Astrocyte of the cerebellum (primary cell): ENCODE measurements around the gene LYST.
"Not testable (repeated sequence)": the region's sequence is repeated elsewhere in the genome, so short reads cannot be mapped to it uniquely, and the experiment has no call there.

ENCODE experiments used
- DNase-seq: peaks from one replicate; pipeline ENCODE4 v3.0.0-alpha.2; 2011; ENCODE audit warnings: low read depth
- H3K4me3 ChIP-seq: 2 replicates; pipeline ENCODE4 v1.5.1; 2011; ENCODE audit warnings: mild to moderate bottlenecking, low read depth, low read length, moderate library complexity
- CTCF ChIP-seq: IDR thresholded peaks from 2 replicates; pipeline ENCODE4 v1.5.1; 2012; ENCODE audit warnings: low read length, low read depth, moderate library complexity, mild to moderate bottlenecking; ENCODE audit errors: missing control alignments
- in situ Hi-C: cut with HindIII; loops from 2 replicates; pipeline ENCODE4 v1.10.0; 2017; ENCODE audit warnings: low sequenced_read_pairs

The LYST gene

DNA sequence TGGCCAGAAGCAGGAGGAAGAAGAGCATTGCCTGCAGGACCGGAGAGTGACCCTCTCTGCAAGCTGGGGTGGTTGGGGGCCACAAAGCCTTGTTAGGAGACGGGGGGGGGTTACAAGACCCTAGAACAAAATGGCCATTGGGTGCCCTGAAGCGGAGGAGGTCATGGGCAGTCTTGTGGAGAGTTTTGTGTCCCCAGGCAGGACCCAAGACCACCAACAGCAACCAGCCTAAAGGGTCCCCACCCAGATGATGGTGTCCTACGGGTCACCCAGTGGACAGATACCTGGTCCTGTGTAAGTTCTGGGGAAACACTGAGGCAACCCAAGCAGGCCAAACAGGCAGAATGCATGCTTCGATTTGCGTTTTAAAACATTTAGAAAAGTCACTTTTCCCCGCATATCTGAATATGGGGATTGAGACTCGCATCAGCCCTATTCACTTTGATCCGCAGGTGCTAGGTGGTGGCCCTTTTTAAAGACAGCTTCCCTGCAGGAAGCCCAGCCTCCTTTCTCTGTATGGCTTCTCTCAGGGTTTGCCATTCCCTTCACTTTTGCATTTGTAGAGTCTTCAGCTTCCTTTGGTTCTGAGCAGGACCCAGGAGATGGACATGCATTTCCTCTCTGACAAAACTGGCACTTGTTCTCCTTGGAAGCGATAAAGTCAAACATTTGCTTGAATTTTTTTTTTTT lies 238.2 kb downstream of the LYST start:
- in situ Hi-C loops, result no loop called here
- H3K4me3 ChIP-seq, result no peak overlapping the region
- no peak for TF ChIP-seq CTCF
- no peak for DNase-seq

- no peak overlapping the region for H3K4me3 ChIP-seq
- no peak for DNase-seq
- in situ Hi-C loops, result no loop called here
- TF ChIP-seq CTCF, result no peak
Observed at GRCh38 chr1:235625831-235626230, 240.9 kb downstream of the LYST start.

DNA sequence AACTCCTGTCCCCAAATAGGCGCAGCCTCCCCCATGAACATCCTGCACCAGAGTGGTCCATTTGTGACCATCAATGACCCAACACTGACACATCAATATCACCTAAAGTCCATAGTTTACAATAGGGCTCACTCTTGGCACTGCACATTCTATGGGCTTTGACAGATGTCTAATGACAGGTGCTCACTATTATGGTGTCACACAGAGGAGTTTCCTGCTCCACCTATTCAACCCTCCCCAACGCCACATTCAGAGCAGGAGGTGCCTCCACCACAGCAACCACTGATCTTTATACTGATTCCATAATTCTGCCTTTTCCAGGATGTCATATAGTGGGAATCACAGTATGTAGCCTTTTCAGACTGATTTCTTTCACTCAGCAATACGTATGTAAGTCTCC lies 241.4 kb downstream of the LYST start:
- in situ Hi-C loops, result no loop called here
- DNase-seq, result no peak
- no peak for TF ChIP-seq CTCF
- H3K4me3 ChIP-seq, result no peak overlapping the region

DNA sequence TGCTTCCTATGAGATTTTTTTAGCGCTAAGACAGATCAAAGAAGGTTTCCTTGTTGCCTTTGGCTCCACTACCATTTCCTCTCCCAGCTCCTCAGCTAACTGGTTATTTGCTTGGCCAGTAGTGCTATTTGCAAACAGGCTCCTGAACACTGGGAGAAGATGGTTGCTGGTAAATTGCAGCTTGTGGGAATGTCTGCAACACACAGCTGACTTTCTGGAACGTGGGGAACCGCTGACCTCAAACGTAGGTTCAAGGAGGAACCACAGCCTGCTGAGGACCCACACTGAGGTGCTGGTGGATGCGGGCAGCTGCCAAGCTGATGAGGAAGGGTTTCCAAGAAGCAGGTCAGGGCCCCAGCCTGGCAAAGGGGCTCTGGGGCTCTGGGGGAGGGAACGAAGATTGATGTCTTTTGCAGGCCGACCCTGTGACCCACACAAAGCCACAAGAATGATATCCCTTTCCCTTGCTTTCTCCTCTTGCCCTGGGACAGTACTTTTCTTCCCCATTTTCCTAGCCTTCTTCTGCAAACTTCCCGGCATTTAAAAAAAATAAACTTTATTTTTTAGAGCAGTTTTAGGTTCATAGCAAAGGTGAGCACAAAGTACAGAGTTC lies 241.9 kb downstream of the LYST start:
- in situ Hi-C loops, result no loop called here
- DNase-seq, result peak; percentile 94
- H3K4me3 ChIP-seq, result no peak overlapping the region
- no peak for TF ChIP-seq CTCF

DNA sequence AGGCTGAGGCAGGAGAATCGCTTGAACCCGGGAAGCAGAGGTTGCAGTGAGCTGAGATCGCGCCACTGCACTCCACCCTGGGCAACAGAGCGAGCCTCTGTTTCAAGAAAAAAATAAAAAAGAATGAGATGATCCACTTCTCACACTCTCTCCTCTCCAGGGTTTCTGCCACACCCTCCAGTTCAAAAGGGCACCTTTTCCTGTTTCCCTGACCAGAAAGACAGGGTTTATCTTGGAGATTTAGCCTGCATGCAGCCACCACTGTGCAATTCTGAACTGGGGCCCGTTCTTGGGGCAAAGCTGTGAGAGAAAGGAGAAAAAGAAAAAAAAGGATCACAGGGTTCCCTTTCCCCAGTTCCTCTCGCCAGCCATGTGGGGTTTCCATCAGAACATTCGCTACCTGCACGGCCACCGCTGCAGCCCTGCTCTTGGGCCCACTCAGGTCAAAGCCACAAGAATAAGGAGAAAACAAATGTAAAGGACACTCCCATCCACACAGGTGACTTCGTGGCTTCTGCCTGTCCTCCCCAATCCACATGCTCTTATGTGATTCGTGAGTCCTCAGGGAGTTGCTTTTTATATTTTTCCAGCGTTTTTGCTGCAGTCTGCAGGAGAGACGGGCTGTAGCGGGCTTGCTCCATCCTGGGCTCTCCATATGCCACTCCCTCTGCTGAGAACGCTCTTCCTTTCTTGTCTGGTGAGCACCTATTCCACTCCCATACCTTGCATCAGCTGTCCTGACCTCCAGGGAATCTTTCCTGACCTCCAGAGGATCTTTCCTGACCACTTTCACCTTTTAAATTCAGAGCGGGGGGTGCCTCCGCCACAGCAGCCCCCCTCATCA lies 243.5 kb downstream of the LYST start:
- no peak overlapping the region for H3K4me3 ChIP-seq
- TF ChIP-seq CTCF, result no peak
- in situ Hi-C loops, result no loop called here
- DNase-seq, result no peak

GRCh38 chr1:235619149-235619548 lies 247.6 kb downstream of the LYST start:
- DNase-seq, H3K4me3 ChIP-seq, in situ Hi-C loops: not testable (repeated sequence)

DNA sequence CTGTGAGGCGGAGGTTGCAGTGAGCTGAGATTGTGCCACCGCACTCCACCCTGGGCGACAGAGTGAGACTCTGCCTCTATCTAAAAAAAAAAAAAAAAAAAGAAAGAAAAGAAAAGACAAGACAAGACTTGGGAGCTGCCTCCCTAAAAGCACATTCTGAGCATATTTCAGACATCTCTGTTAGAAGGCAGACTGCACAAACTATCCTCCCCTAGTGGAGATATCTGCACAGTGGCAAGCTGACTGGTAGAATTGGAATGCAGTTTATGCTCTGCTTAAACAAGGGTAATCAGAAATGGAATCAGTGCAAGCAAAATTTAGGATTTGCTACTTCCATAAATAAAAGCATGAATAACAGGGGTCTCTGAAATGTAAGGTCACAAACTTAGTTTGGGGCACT lies 248.9 kb downstream of the LYST start:
- H3K4me3 ChIP-seq, result no peak overlapping the region
- peak; percentile 68 for TF ChIP-seq CTCF
- DNase-seq, result no peak
- in situ Hi-C loops, result no loop called here
